PFSK-1 (cell line): Measurements from ENCODE around the gene EBP.

Experiments
- POLR2AphosphoS5 ChIP-seq: IDR thresholded peaks from 2 replicates; pipeline ENCODE4 v1.6.1; 2012; ENCODE audit warnings: low read depth, mild to moderate bottlenecking, control low read depth, low read length, moderate library complexity
- SIN3A ChIP-seq: IDR thresholded peaks from 2 replicates; pipeline ENCODE4 v1.6.1; 2012; ENCODE audit warnings: mild to moderate bottlenecking, low read length, moderate library complexity, borderline replicate concordance; ENCODE audit not compliant: insufficient read depth
- TAF1 ChIP-seq: IDR thresholded peaks from 2 replicates; pipeline ENCODE4 v1.6.1; 2012; ENCODE audit warnings: low read length, control low read depth, borderline replicate concordance; ENCODE audit not compliant: insufficient read depth
- TF ChIP-seq, protein P1 (sequence below), 2 experiments: IDR thresholded peaks; 2 replicates each; pipeline versions ENCODE4 v1.6.1 to v1.8.0; 2011 to 2012; ENCODE audit warnings: low read depth in 2 of 2, low read length in 2 of 2, control low read depth in 1 of 2, inconsistent platforms in 1 of 2, mild to moderate bottlenecking in 1 of 2, moderate library complexity in 1 of 2; ENCODE audit not compliant: insufficient read depth in 1 of 2

DNA sequence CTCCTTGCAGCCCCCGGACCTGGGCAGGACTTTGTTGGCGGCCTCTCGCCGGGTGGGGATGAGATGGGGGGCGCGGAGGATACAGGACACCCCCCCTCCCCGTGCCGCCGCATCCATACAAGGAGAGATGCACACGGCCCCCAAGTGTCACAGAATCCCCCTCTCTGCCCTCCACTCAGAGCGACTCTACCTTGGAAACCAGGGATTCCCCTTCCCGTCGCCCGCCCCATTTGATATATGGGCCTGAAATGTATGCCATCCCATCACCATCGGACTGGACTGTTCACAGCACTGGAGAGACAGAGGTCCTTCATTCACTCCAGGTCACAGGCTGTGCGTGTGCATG, 12.4 kb upstream of the EBP start:
- TF ChIP-seq POLR2AphosphoS5: no peak
- TF ChIP-seq, protein P1, sequence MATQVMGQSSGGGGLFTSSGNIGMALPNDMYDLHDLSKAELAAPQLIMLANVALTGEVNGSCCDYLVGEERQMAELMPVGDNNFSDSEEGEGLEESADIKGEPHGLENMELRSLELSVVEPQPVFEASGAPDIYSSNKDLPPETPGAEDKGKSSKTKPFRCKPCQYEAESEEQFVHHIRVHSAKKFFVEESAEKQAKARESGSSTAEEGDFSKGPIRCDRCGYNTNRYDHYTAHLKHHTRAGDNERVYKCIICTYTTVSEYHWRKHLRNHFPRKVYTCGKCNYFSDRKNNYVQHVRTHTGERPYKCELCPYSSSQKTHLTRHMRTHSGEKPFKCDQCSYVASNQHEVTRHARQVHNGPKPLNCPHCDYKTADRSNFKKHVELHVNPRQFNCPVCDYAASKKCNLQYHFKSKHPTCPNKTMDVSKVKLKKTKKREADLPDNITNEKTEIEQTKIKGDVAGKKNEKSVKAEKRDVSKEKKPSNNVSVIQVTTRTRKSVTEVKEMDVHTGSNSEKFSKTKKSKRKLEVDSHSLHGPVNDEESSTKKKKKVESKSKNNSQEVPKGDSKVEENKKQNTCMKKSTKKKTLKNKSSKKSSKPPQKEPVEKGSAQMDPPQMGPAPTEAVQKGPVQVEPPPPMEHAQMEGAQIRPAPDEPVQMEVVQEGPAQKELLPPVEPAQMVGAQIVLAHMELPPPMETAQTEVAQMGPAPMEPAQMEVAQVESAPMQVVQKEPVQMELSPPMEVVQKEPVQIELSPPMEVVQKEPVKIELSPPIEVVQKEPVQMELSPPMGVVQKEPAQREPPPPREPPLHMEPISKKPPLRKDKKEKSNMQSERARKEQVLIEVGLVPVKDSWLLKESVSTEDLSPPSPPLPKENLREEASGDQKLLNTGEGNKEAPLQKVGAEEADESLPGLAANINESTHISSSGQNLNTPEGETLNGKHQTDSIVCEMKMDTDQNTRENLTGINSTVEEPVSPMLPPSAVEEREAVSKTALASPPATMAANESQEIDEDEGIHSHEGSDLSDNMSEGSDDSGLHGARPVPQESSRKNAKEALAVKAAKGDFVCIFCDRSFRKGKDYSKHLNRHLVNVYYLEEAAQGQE (IDR thresholded peaks at IDR 0.05; ENCODE audit: insufficient read depth in 1 of 2, low read depth in 2 of 2, low read length in 2 of 2): no peak
- TF ChIP-seq TAF1: no peak
- TF ChIP-seq SIN3A: no peak
